NCI-H510A treated with DMSO at 0.1 percent for 48 hours (cell line): Measurements from ENCODE around the gene CEP112.
"Not testable (repeated sequence)": the region's sequence is repeated elsewhere in the genome, so short reads cannot be mapped to it uniquely, and the experiment has no call there.

Experiments
- DNase-seq: peaks from one replicate; lab custom pipeline; 2025; lab: John Stamatoyannopoulos, UW

CEP112 gene

GRCh38 chr17:66155055-66155454, 36.9 kb downstream of the CEP112 start:
- DNase-seq: not testable (repeated sequence)

GRCh38 chr17:66152756-66153155, 39.2 kb downstream of the CEP112 start:
- DNase-seq: no peak

GRCh38 chr17:66150708-66151107, 41.2 kb downstream of the CEP112 start:
- DNase-seq: no peak

- DNase-seq: no peak
Measured at GRCh38 chr17:66149562-66149961, 42.4 kb downstream of the CEP112 start.

GRCh38 chr17:66146394-66146793, 45.5 kb downstream of the CEP112 start:
- DNase-seq: no peak

GRCh38 chr17:66143657-66144282, 48.2 kb downstream of the CEP112 start:
- DNase-seq: no peak

- DNase-seq: no peak
Measured at GRCh38 chr17:66142428-66142827, 49.5 kb downstream of the CEP112 start.

- no peak for DNase-seq
Measured at GRCh38 chr17:66138120-66138519, 53.8 kb downstream of the CEP112 start.

GRCh38 chr17:66135896-66136295, 56.0 kb downstream of the CEP112 start:
- no peak for DNase-seq

GRCh38 chr17:66135219-66135618, 56.7 kb downstream of the CEP112 start:
- DNase-seq: no peak

- no peak for DNase-seq
Measured at GRCh38 chr17:66129759-66130158, 62.2 kb downstream of the CEP112 start.

GRCh38 chr17:66126231-66126630, 65.7 kb downstream of the CEP112 start:
- DNase-seq: no peak

GRCh38 chr17:66123163-66123562, 68.8 kb downstream of the CEP112 start:
- DNase-seq: no peak

GRCh38 chr17:66115246-66115645, 76.7 kb downstream of the CEP112 start:
- DNase-seq: no peak

GRCh38 chr17:66114609-66115008, 77.3 kb downstream of the CEP112 start:
- DNase-seq: no peak

- DNase-seq: no peak
Measured at GRCh38 chr17:66107731-66108130, 84.2 kb downstream of the CEP112 start.

- no peak for DNase-seq
Measured at GRCh38 chr17:66098040-66098439, 93.9 kb downstream of the CEP112 start.

- no peak for DNase-seq
Measured at GRCh38 chr17:66094727-66095126, 97.2 kb downstream of the CEP112 start.

GRCh38 chr17:66091445-66092080, 100.4 kb downstream of the CEP112 start:
- DNase-seq: no peak

GRCh38 chr17:66089764-66090163, 102.2 kb downstream of the CEP112 start:
- no peak for DNase-seq

- no peak for DNase-seq
Measured at GRCh38 chr17:66088173-66088572, 103.8 kb downstream of the CEP112 start.

GRCh38 chr17:66087073-66087472, 104.9 kb downstream of the CEP112 start:
- DNase-seq: no peak

GRCh38 chr17:66085221-66085620, 106.7 kb downstream of the CEP112 start:
- DNase-seq: no peak

- not testable (repeated sequence) for DNase-seq
Measured at GRCh38 chr17:66080670-66081069, 111.3 kb downstream of the CEP112 start.
